Sigmoid colon (tissue), 7 donors: ENCODE results near the gene HPCAL1. TPM values are rescaled to one million over a fixed set of nuclear protein-coding genes. Genes with fewer than 3 reads are reported as not detected.

Experiments
- DNase-seq: peaks from one replicate; pipeline ENCODE4 v3.0.0-alpha.2; 2019
- H3K27ac ChIP-seq, 4 donors: fragments of 200-600 bp; sonication (generic); one replicate each; pipeline ENCODE4 v1.5.1; 2016 to 2019; ENCODE audit warnings: mild to moderate bottlenecking in 1 of 4
- H3K27me3 ChIP-seq, 3 donors: fragments of 200-600 bp; sonication (generic); one replicate each; pipeline ENCODE4 v1.5.1; 2019; ENCODE audit warnings: mild to moderate bottlenecking in 1 of 3
- H3K36me3 ChIP-seq, 4 donors: fragments of 200-600 bp; sonication (generic); one replicate each; pipeline ENCODE4 v1.5.1; 2016 to 2019
- H3K4me1 ChIP-seq, 4 donors: fragments of 200-600 bp; sonication (generic); one replicate each; pipeline ENCODE4 v1.5.1; 2017 to 2019
- H3K4me3 ChIP-seq, 4 donors: fragments of 200-600 bp; sonication (generic); one replicate each; pipeline ENCODE4 v1.5.1; 2017 to 2019; ENCODE audit warnings: mild to moderate bottlenecking in 2 of 4, moderate library complexity in 1 of 4
- H3K9me3 ChIP-seq, 4 donors: fragments of 200-600 bp in 3 of 4; sonication (generic) in 3 of 4; one replicate each; pipeline versions ENCODE4 v1.5.1 to v1.6.1; 2013 to 2019
- EP300 ChIP-seq, 4 donors: sonication (generic); formaldehyde crosslinking; IDR thresholded peaks; one replicate each; pipeline ENCODE4 v1.6.1; 2017; ENCODE audit warnings: antibody characterized with exemption in 4 of 4
- POLR2A ChIP-seq, 2 donors: fragments of 450-650 bp; IDR thresholded peaks; one replicate each; pipeline ENCODE4 v1.6.1; 2016; ENCODE audit warnings: antibody characterized with exemption in 2 of 2, mild to moderate bottlenecking in 2 of 2, moderate library complexity in 2 of 2
- POLR2AphosphoS5 ChIP-seq, 4 donors: sonication (generic); formaldehyde crosslinking; IDR thresholded peaks; one replicate each; pipeline ENCODE4 v1.6.1; 2017; ENCODE audit warnings: antibody characterized with exemption in 4 of 4
- WGBS, 2 donors: extraction: QIAGEN DNeasy Blood & Tissue Kit; methylation state at CpG; one replicate each; pipeline ENCODE4 v1.1.7; 2013; 5-methylcytosine and 5-hydroxymethylcytosine counted together
- intact Hi-C: fragments of 100-400 bp; cut with DNase I; formaldehyde crosslinking; loops from one replicate; pipeline ENCODE4 v1.15.1; 2023
- polyA plus RNA-seq, 3 donors: library from polyadenylated mRNA; stranded (reverse); fragments of 200-250 nt; gene quantifications; one replicate each; pipeline ENCODE4 v1.2.3, GENCODE V29; 2013
- small RNA-seq, 3 donors: library from RNA; depleted of rRNA; stranded (forward); fragments of <200 nt; gene quantifications; one replicate each; pipeline ENCODE3, GENCODE V24; 2016
- total RNA-seq, 4 donors: library from RNA; depleted of rRNA; stranded (reverse); fragments of >200 nt; gene quantifications; one replicate each; pipeline ENCODE4 v1.1.0, GENCODE V29; 2016
- TF ChIP-seq, protein P1 (sequence below), 4 experiments: fragments of 450-650 bp in 3 of 4; fragments of 200-600 bp in 1 of 4; IDR thresholded peaks; one replicate each; pipeline ENCODE4 v1.5.1; 2016 to 2019; ENCODE audit warnings: antibody characterized with exemption in 4 of 4, mild to moderate bottlenecking in 3 of 4, moderate library complexity in 2 of 4
- donor health status: healthy with polysubstance abuse.
- donor health status: Bipolar disorder and iron deficiency.
- donor health status: healthy.

The HPCAL1 gene
- total and polyA plus RNA-seq, 7 donors: 27.7 to 115 (median 46.0) TPM

DNA sequence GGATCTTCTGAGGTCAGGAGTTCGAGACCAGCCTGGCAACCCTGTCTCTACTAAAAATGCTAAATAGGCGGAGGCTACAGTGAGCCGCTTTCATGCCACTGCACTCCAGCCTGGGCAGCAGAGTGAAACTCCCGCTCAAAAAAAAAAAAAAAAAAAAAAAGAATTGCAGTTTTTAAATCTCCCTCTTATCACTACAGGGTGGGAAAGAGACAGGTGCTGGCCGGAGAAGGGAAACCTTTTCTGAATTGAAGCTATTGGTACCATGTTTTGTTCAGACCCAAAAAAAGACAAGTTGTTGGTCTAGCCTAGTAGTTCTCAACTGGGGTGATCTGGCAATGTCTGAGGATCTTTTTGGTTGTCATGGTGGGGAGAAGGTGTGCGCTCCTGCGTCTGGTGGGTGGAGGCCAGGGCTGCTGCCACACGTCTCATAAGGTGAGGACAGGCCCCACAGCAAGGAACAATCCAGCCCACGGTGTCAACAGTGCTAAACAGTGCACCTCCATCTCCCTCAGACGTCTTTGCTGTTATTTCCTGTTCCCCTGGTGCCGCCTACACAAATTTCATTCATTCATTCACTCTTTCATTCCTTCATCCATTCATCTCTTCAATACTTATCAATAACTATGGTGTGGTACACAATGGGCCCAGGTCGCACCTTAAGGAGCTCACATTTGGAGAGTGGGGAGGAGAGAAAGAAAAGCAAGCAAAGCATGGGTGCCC lies 174.2 kb downstream of the HPCAL1 start:
- H3K9me3 ChIP-seq: no peaks in the 10 kb centered on the region
- H3K4me3 ChIP-seq: no peak overlapping the region
- H3K27me3 ChIP-seq: no peaks in the 10 kb centered on the region
- intact Hi-C loops: no loop called here
- no peaks in the 10 kb centered on the region for H3K36me3 ChIP-seq
- no peaks in the 10 kb centered on the region for H3K4me1 ChIP-seq
- no peak for TF ChIP-seq EP300 (IDR thresholded peaks at IDR 0.05)
- no peak for TF ChIP-seq POLR2A (IDR thresholded peaks at IDR 0.05)
- no peak for TF ChIP-seq POLR2AphosphoS5 (IDR thresholded peaks at IDR 0.05)
- TF ChIP-seq, protein P1, sequence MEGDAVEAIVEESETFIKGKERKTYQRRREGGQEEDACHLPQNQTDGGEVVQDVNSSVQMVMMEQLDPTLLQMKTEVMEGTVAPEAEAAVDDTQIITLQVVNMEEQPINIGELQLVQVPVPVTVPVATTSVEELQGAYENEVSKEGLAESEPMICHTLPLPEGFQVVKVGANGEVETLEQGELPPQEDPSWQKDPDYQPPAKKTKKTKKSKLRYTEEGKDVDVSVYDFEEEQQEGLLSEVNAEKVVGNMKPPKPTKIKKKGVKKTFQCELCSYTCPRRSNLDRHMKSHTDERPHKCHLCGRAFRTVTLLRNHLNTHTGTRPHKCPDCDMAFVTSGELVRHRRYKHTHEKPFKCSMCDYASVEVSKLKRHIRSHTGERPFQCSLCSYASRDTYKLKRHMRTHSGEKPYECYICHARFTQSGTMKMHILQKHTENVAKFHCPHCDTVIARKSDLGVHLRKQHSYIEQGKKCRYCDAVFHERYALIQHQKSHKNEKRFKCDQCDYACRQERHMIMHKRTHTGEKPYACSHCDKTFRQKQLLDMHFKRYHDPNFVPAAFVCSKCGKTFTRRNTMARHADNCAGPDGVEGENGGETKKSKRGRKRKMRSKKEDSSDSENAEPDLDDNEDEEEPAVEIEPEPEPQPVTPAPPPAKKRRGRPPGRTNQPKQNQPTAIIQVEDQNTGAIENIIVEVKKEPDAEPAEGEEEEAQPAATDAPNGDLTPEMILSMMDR (IDR thresholded peaks at IDR 0.05): no peak
- peak; percentile 18 for DNase-seq
- WGBS, 2 donors: 88 to 91% methylated on average over 12 of the region's 12 CpGs
- no peak overlapping the region for H3K27ac ChIP-seq

Small RNA genes lying within 50 kb of the gene (small RNA-seq; reads per million reads assigned to genes)
- 0 reads per million in 3 donors for gene RF00432
- gene RN7SL66P: 0 reads per million in 3 donors
- 0.07 to 1.7 (median 1.1) reads per million in 3 donors for gene SNORA80B

Other genes with a start within 250 kb of the HPCAL1 start
- 10 to 100 TPM in 2 of 4 donors, 1 to 10 TPM in 2; 7.5 to 24.6 (median 9.6) TPM for gene CYS1, start 222.5 kb upstream of the HPCAL1 start, total RNA-seq
- gene CYS1, start 222.5 kb upstream of the HPCAL1 start, polyA plus RNA-seq: 1 to 10 TPM in 1 of 3 donors, under 1 TPM in 2; 0.46 to 1.8 (median 0.83) TPM
- gene RRM2, start 180.2 kb upstream of the HPCAL1 start, total RNA-seq: 1 to 10 TPM in 2 of 4 donors, under 1 TPM in 1, not detected in 1; 0.16 to 4.3 (median 2.7) TPM
- 10 to 100 TPM in 2 of 3 donors, 1 to 10 TPM in 1; 9.6 to 65.8 (median 32.6) TPM for gene RRM2, start 180.2 kb upstream of the HPCAL1 start, polyA plus RNA-seq
- 10 to 100 TPM; 44.6 to 84.4 (median 53.7) TPM for gene ODC1, start 145.4 kb downstream of the HPCAL1 start, total RNA-seq
- 10 to 100 TPM; 34.8 to 88.2 (median 54.3) TPM for gene ODC1, start 145.4 kb downstream of the HPCAL1 start, polyA plus RNA-seq